HFFc6 (cell line): ENCODE results near the gene DGKH. TPM values are rescaled to one million over a fixed set of nuclear protein-coding genes. Genes with fewer than 3 reads are reported as not detected.

Experiments used
- DNase-seq: peaks from one replicate; pipeline ENCODE4 v3.0.0-alpha.2; 2018
- H3K27ac Mint-ChIP-seq: 2 replicates; pipeline ENCODE4 v1.8.0; 2020; ENCODE audit warnings: mild to moderate bottlenecking, mixed read lengths
- H3K27me3 Mint-ChIP-seq: 2 replicates; pipeline ENCODE4 v1.8.0; 2021; ENCODE audit warnings: mild to moderate bottlenecking, moderate library complexity, mixed read lengths; ENCODE audit not compliant: insufficient read depth
- H3K36me3 Mint-ChIP-seq: 2 replicates; pipeline ENCODE4 v1.8.0; 2021; ENCODE audit warnings: low read depth, mixed read lengths
- H3K4me1 Mint-ChIP-seq: 2 replicates; pipeline ENCODE4 v1.8.0; 2020; ENCODE audit warnings: low read depth, mixed read lengths
- H3K4me3 Mint-ChIP-seq: 2 replicates; pipeline ENCODE4 v1.8.0; 2020; ENCODE audit warnings: mild to moderate bottlenecking, moderate library complexity, mixed read lengths
- H3K9me3 Mint-ChIP-seq: 2 replicates; pipeline ENCODE4 v1.8.0; 2020; ENCODE audit warnings: mild to moderate bottlenecking, mixed read lengths
- CTCF ChIP-seq: fragments of 200-600 bp; sonication (generic); IDR thresholded peaks from 2 replicates; pipeline ENCODE4 v1.5.0; 2021; ENCODE audit warnings: antibody characterized with exemption, mild to moderate bottlenecking
- total RNA-seq, 6 experiments: library from RNA; stranded (reverse); fragmentation: NEBNext Ultra II Directional; extraction: Animal tissue kit (Norgen Biotek cat#: 25700); gene quantifications; 2 replicates in 1 of 6; 3 replicates in 5 of 6; pipeline ENCODE4 v1.2.3, GENCODE V29; 2021

DGKH gene
- total RNA-seq, 6 experiments from 2014 or later: 6.9 to 8.7 (median 7.8) TPM

GRCh38 chr13:42108217-42108616 lies 59.8 kb downstream of the DGKH start:
- Mint-ChIP-seq H3K4me3 (no peak overlapping the region), H3K36me3 (no peaks in the 10 kb centered on the region), H3K27me3 (peaks cover 5% of the 10 kb centered on the region), H3K4me1 (peaks cover 44% of the 10 kb centered on the region), H3K27ac (no peak overlapping the region), H3K9me3 (no peaks in the 10 kb centered on the region)
- no peak for TF ChIP-seq CTCF
- no peak for DNase-seq

- H3K27ac Mint-ChIP-seq: no peak overlapping the region
- no peak for DNase-seq
- no peak for TF ChIP-seq CTCF
- no peaks in the 10 kb centered on the region for H3K36me3 Mint-ChIP-seq
- peaks cover 5% of the 10 kb centered on the region for H3K27me3 Mint-ChIP-seq
- no peaks in the 10 kb centered on the region for H3K9me3 Mint-ChIP-seq
- no peak overlapping the region for H3K4me3 Mint-ChIP-seq
- peaks cover 45% of the 10 kb centered on the region for H3K4me1 Mint-ChIP-seq
Measured at GRCh38 chr13:42109957-42110356, 61.5 kb downstream of the DGKH start.

- peak; percentile 72 for DNase-seq
- Mint-ChIP-seq H3K27me3 (peaks cover 5% of the 10 kb centered on the region), H3K36me3 (no peaks in the 10 kb centered on the region), H3K27ac (no peak overlapping the region), H3K4me3 (no peak overlapping the region), H3K9me3 (no peaks in the 10 kb centered on the region), H3K4me1 (peaks cover 45% of the 10 kb centered on the region)
- TF ChIP-seq CTCF: peak; percentile 94
Measured at GRCh38 chr13:42110410-42111155, 62.1 kb downstream of the DGKH start.

- Mint-ChIP-seq H3K27ac (no peak overlapping the region), H3K4me3 (no peak overlapping the region), H3K36me3 (no peaks in the 10 kb centered on the region), H3K4me1 (peaks cover 35% of the 10 kb centered on the region), H3K9me3 (no peaks in the 10 kb centered on the region), H3K27me3 (peaks cover 2% of the 10 kb centered on the region)
- DNase-seq: no peak
- no peak for TF ChIP-seq CTCF
Measured at GRCh38 chr13:42112864-42113263, 64.4 kb downstream of the DGKH start.

GRCh38 chr13:42113478-42113877 lies 65.0 kb downstream of the DGKH start:
- H3K27me3 Mint-ChIP-seq: peaks cover 2% of the 10 kb centered on the region
- DNase-seq: no peak
- TF ChIP-seq CTCF: no peak
- no peaks in the 10 kb centered on the region for H3K9me3 Mint-ChIP-seq
- peaks cover 4% of the 10 kb centered on the region; the same call in 1 of the 2 replicates for H3K36me3 Mint-ChIP-seq
- peaks cover 35% of the 10 kb centered on the region for H3K4me1 Mint-ChIP-seq
- H3K27ac Mint-ChIP-seq: no peak overlapping the region
- H3K4me3 Mint-ChIP-seq: no peak overlapping the region
